H1 (cell line): ENCODE measurements around the gene HOXB8.

Source experiments
- BRCA1 ChIP-seq: IDR thresholded peaks from 2 replicates; pipeline ENCODE4 v1.6.1; 2012; ENCODE audit warnings: low read depth, low read length, improper control_type of control experiment
- CHD2 ChIP-seq: IDR thresholded peaks from 2 replicates; pipeline ENCODE4 v1.6.1; 2012; ENCODE audit warnings: low read length, improper control_type of control experiment
- EGR1 ChIP-seq: IDR thresholded peaks from 2 replicates; pipeline ENCODE4 v1.6.1; 2011; ENCODE audit warnings: low read depth, low read length, borderline replicate concordance
- FOSL1 ChIP-seq: IDR thresholded peaks from 2 replicates; pipeline ENCODE4 v1.6.1; 2011; ENCODE audit warnings: mild to moderate bottlenecking, low read depth, low read length, moderate library complexity; ENCODE audit not compliant: insufficient read depth
- PHF8 ChIP-seq: fragments of 200-600 bp; sonication (generic); conservative IDR thresholded peaks from 2 replicates; pipeline ENCODE4 v1.7.1; 2012; ENCODE audit warnings: low read depth, mild to moderate bottlenecking, inconsistent platforms, low read length, moderate library complexity
- RAD21 ChIP-seq, 2 experiments: IDR thresholded peaks in 1 of 2; conservative IDR thresholded peaks in 1 of 2; 2 replicates each; pipeline ENCODE4 v1.6.1; 2011; ENCODE audit warnings: low read depth in 2 of 2, low read length in 2 of 2, improper control_type of control experiment in 1 of 2, inconsistent platforms in 1 of 2, mild to moderate bottlenecking in 1 of 2, moderate library complexity in 1 of 2
- SIRT6 ChIP-seq: IDR thresholded peaks from one replicate; pipeline ENCODE4 v1.7.1; 2012; ENCODE audit warnings: low read length, inconsistent platforms
- SP1 ChIP-seq: IDR thresholded peaks from 2 replicates; pipeline ENCODE4 v1.6.1; 2011; ENCODE audit warnings: low read depth, low read length
- TF ChIP-seq, protein P1 (sequence below), 3 experiments: IDR thresholded peaks; 1 replicate in 2 of 3; 2 replicates in 1 of 3; pipeline versions ENCODE4 v1.5.1 to v1.6.1; 2011; ENCODE audit warnings: low read length in 3 of 3, mild to moderate bottlenecking in 3 of 3, inconsistent platforms in 2 of 3, low read depth in 1 of 3, moderate library complexity in 1 of 3; ENCODE audit not compliant: insufficient read depth in 1 of 3; ENCODE audit errors: control extremely low read depth in 1 of 3

- no peak for TF ChIP-seq SIRT6
- no peak for TF ChIP-seq SP1
- TF ChIP-seq EGR1 = no peak
- TF ChIP-seq, protein P1, sequence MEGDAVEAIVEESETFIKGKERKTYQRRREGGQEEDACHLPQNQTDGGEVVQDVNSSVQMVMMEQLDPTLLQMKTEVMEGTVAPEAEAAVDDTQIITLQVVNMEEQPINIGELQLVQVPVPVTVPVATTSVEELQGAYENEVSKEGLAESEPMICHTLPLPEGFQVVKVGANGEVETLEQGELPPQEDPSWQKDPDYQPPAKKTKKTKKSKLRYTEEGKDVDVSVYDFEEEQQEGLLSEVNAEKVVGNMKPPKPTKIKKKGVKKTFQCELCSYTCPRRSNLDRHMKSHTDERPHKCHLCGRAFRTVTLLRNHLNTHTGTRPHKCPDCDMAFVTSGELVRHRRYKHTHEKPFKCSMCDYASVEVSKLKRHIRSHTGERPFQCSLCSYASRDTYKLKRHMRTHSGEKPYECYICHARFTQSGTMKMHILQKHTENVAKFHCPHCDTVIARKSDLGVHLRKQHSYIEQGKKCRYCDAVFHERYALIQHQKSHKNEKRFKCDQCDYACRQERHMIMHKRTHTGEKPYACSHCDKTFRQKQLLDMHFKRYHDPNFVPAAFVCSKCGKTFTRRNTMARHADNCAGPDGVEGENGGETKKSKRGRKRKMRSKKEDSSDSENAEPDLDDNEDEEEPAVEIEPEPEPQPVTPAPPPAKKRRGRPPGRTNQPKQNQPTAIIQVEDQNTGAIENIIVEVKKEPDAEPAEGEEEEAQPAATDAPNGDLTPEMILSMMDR (IDR thresholded peaks at IDR 0.05; ENCODE audit: control extremely low read depth in 1 of 3, insufficient read depth in 1 of 3, low read depth in 1 of 3, low read length in 3 of 3) = no peak
- TF ChIP-seq RAD21 (IDR thresholded peaks at IDR 0.05 in 1 of 2, conservative IDR thresholded peaks at IDR 0.05 in 1 of 2; ENCODE audit: low read depth in 2 of 2, low read length in 2 of 2) = no peak
- TF ChIP-seq FOSL1 = no peak
- no peak for TF ChIP-seq PHF8
- no peak for TF ChIP-seq BRCA1
- no peak for TF ChIP-seq CHD2
Observed at GRCh38 chr17:48575066-48575582, 40.0 kb downstream of the HOXB8 start.
